GM06990 (cell line): ENCODE results near the gene GDPD5.

Experiments
- DNase-seq: peaks from one replicate; pipeline ENCODE4 v3.0.0-alpha.2; 2011; ENCODE audit not compliant: insufficient read length; ENCODE audit errors: extremely low read depth
- H3K27me3 ChIP-seq: replicated peaks from 2 replicates; pipeline ENCODE4 v1.6.0; 2011; ENCODE audit warnings: low read length; ENCODE audit not compliant: control insufficient read depth, insufficient read depth
- H3K36me3 ChIP-seq: 2 replicates; pipeline ENCODE4 v1.5.1; 2011; ENCODE audit warnings: low read length; ENCODE audit not compliant: control insufficient read depth, insufficient read depth
- H3K4me3 ChIP-seq: replicated peaks from 2 replicates; pipeline ENCODE4 v1.5.1; 2011; ENCODE audit warnings: low read depth, mild to moderate bottlenecking, control low read depth, low read length
- TF ChIP-seq, protein P1 (sequence below): IDR thresholded peaks from 2 replicates; pipeline ENCODE4 v1.5.1; 2011; ENCODE audit warnings: low read length, control low read depth, mild to moderate bottlenecking, inconsistent platforms; ENCODE audit not compliant: insufficient read depth, poor library complexity, severe bottlenecking

GDPD5 gene

DNA sequence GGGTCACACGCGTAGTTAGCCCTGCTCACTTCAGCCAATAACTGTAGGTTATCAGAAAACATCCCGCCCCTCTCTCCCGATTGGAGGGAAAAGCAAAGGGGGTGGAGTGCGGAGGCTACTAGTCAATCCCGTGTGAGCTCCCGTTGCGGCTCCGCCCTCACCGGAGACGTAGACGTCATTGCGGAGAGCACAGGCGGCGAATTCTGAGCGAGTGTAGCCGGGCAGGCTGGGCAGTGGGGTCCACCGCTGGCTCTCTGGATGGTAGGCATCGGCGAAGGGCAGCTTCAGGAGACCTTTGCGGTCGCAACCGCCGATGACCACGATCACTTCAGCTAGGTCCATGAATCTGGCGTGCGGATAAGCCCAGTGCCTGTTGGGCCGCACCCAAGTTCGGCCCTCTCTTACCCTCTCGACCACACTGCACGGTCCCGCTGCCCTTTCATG, 97.4 kb downstream of the GDPD5 start:
- DNase-seq: peak; percentile 64
- TF ChIP-seq, protein P1, sequence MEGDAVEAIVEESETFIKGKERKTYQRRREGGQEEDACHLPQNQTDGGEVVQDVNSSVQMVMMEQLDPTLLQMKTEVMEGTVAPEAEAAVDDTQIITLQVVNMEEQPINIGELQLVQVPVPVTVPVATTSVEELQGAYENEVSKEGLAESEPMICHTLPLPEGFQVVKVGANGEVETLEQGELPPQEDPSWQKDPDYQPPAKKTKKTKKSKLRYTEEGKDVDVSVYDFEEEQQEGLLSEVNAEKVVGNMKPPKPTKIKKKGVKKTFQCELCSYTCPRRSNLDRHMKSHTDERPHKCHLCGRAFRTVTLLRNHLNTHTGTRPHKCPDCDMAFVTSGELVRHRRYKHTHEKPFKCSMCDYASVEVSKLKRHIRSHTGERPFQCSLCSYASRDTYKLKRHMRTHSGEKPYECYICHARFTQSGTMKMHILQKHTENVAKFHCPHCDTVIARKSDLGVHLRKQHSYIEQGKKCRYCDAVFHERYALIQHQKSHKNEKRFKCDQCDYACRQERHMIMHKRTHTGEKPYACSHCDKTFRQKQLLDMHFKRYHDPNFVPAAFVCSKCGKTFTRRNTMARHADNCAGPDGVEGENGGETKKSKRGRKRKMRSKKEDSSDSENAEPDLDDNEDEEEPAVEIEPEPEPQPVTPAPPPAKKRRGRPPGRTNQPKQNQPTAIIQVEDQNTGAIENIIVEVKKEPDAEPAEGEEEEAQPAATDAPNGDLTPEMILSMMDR: no peak
- H3K4me3 ChIP-seq: no peak overlapping the region
- peaks cover 2% of the 10 kb centered on the region for H3K27me3 ChIP-seq
- H3K36me3 ChIP-seq: peaks cover under 1% of the 10 kb centered on the region; the same call in 1 of the 2 replicates

DNA sequence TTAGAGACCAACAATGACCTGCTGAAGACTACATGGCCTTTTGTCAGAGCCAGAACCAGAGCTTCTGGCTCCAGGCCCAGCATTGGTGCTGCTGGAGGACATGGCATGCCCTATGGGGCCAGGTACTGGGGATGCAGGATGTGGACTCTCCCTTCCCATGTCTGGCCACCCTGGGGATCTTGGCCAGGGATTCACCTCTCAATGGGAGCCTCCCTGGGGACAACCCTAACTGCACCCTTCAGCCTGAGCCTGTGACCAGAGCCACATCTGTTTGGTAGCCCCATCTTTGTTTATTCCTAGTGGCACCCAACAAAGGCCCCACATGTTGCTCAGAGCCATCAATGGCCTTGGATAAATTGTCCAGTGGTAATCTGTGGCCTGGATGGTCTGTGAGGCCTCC, 98.6 kb downstream of the GDPD5 start:
- peaks cover 1% of the 10 kb centered on the region; the same call in 1 of the 2 replicates for H3K27me3 ChIP-seq
- TF ChIP-seq, protein P1: no peak
- no peak for DNase-seq

DNA sequence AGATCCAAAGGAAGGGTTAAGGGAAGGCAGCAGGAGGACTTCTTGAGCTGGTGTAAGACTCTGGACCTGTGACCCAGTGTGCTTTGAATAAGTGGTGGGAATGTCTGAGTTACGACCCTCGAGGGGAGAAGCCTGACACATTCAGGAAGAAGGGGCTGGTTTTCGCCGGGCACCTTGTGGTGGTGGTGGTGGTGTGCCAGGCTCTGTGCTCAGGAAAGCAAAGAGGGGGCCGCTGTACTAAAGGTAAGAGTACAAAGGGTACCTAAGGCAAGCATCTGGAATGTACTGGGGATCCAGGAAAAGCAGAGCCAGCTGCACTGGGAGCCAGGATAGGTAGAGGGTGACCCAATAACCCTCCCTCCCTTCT, 99.0 kb downstream of the GDPD5 start:
- Histone ChIP-seq H3K36me3 (peaks cover 2% of the 10 kb centered on the region; the same call in 1 of the 2 replicates), H3K27me3 (no peaks in the 10 kb centered on the region), H3K4me3 (no peak overlapping the region)
- no peak for DNase-seq
- TF ChIP-seq, protein P1: no peak

More for the DNA sequence above, 98.6 kb downstream of the GDPD5 start:
- H3K36me3 ChIP-seq: peaks cover 2% of the 10 kb centered on the region; the same call in 1 of the 2 replicates
- no peak overlapping the region for H3K4me3 ChIP-seq

DNA sequence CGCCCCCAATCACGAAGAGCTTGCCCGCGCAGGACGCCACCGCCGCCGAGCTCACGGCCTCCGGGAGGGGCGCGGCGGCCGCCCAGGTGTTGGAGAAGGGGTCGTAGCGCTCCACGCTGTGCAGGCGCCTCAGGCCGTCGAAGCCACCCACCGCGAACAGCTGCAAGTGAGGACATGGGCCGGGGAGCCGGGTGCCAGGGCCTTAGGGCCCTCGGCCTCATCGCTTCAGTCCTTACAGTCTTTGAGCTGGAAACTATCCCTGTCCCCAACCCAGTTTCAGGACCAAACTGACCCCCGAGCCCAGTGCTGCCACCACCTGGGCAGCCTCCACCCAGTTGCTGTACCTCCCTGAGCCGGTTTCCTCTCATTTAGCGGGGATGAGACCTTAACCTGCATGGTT, 100.3 kb downstream of the GDPD5 start:
- Histone ChIP-seq H3K27me3 (no peaks in the 10 kb centered on the region), H3K4me3 (no peak overlapping the region), H3K36me3 (peaks cover 2% of the 10 kb centered on the region; the same call in 1 of the 2 replicates)
- DNase-seq: no peak
- TF ChIP-seq, protein P1: peak; percentile 27

DNA sequence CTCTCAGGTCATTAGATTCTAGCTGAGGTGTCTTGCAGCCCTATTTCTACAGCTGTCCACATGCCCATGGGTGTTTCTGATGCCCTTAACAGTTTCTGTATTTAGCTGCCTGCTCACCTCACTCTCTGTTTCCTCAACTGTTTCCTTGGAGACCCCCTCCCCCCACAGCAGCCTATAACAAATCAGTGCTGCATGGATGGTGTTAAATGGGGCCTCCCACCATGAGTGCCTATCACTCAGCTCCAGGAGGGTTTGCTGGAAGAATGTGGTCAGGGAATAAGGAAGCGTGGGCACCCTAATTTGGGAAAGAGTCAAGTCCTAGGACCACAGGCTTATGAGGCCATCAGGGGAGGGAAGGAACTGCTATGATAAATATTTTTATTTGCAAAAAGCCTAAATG, 101.3 kb downstream of the GDPD5 start:
- H3K27me3 ChIP-seq: no peaks in the 10 kb centered on the region
- no peak overlapping the region for H3K4me3 ChIP-seq
- no peak for DNase-seq
- H3K36me3 ChIP-seq: peaks cover 2% of the 10 kb centered on the region; the same call in 1 of the 2 replicates
- TF ChIP-seq, protein P1: no peak

DNA sequence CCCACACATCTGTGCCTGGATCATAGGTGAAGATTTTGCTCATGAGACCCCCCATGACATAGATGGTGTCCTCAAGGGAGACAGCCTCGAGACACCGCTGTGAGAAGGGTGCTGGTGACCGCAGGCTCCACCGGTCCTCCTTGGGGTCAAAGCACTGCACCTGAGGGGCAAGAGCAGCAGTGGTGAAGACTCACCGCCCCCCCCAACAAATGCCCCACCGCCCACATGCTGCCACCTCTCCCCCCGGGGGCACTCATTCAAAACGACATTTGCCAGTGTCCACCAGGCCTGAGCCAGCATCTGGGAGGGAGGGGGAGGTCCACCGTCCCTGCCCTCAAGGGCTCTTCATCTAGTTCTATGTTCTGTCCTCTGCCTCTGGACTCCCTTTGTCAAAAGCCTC, 102.0 kb downstream of the GDPD5 start:
- Histone ChIP-seq H3K4me3 (no peak overlapping the region), H3K36me3 (peaks cover 2% of the 10 kb centered on the region), H3K27me3 (no peaks in the 10 kb centered on the region)
- TF ChIP-seq, protein P1: no peak
- DNase-seq: no peak
